HG03342 (cell line): Measurements from ENCODE around the gene ZNF844.
"Not testable (repeated sequence)": the region's sequence is repeated elsewhere in the genome, so short reads cannot be mapped to it uniquely, and the experiment has no call there.

Source experiments
- ATAC-seq: cut with Tn5 transposase; IDR thresholded peaks from one replicate; pipeline ENCODE4 v1.9.1; 2021; ENCODE audit warnings: mild to moderate bottlenecking, moderate library complexity; ENCODE audit not compliant: unreplicated experiment

Gene ZNF844

GRCh38 chr19:12092065-12092867 is 27.7 kb downstream of the ZNF844 start:
- no peak for ATAC-seq

GRCh38 chr19:12092956-12093355 is 28.4 kb downstream of the ZNF844 start:
- no peak for ATAC-seq

- no peak for ATAC-seq
These were observed 29.2 kb downstream of the ZNF844 start for GRCh38 chr19:12093777-12094176.

- no peak for ATAC-seq
These were observed 30.7 kb downstream of the ZNF844 start for GRCh38 chr19:12095111-12095790.

- no peak for ATAC-seq
These were observed 33.5 kb downstream of the ZNF844 start for GRCh38 chr19:12098040-12098439.

- not testable (repeated sequence) for ATAC-seq
These were observed 39.4 kb downstream of the ZNF844 start for GRCh38 chr19:12103909-12104308.

- ATAC-seq = no peak
These were observed 46.6 kb downstream of the ZNF844 start for GRCh38 chr19:12111176-12111575.

GRCh38 chr19:12111943-12112637 is 47.6 kb downstream of the ZNF844 start:
- no peak for ATAC-seq

GRCh38 chr19:12112701-12113100 is 48.2 kb downstream of the ZNF844 start:
- ATAC-seq = no peak

GRCh38 chr19:12113121-12113520 is 48.6 kb downstream of the ZNF844 start:
- ATAC-seq = no peak

- no peak for ATAC-seq
These were observed 52.9 kb downstream of the ZNF844 start for GRCh38 chr19:12117201-12117970.

- ATAC-seq = no peak
These were observed 62.2 kb downstream of the ZNF844 start for GRCh38 chr19:12126707-12127106.
